Activated naive CD4-positive, alpha-beta T cell treated with anti-CD3 and anti-CD28 coated beads, Interleukin-2, amount 50 U/mL, for 16 hours (primary cell): ENCODE measurements around the gene VSIG8.
A peak's percentile ranks its signal among the peaks of the same experiment; 100 is the strongest.
"Not testable (repeated sequence)": the region's sequence is repeated elsewhere in the genome, so short reads cannot be mapped to it uniquely, and the experiment has no call there.

Experiments used
- DNase-seq: peaks from one replicate; pipeline ENCODE4 v3.0.0-alpha.2; 2020

Gene VSIG8

DNA sequence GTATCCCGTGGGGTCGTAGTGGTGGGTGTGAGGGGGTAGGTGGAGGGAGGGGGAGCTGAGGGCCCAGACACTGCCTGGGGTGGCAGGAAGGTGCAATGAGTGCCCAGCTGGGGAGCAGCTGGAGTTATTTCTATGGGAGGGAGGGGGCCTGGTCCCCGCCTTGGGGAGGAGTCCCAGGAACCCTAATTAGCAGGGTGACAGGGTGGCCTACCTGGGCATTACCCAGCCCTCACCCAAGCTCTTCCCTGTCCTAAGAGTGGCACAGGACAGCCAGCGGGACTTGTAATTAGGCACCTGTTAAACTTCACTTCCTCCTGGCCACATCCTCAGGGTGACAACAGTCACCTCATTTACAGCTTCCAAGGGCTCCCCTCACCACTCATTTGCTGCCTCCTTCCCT is at the start of gene VSIG8:
TSS of gene VSIG8 (minus strand) at position 101 of the 400 bp plus-strand sequence. CDS start 136 bp downstream, outside the sequence.
- DNase-seq = no peak

DNA sequence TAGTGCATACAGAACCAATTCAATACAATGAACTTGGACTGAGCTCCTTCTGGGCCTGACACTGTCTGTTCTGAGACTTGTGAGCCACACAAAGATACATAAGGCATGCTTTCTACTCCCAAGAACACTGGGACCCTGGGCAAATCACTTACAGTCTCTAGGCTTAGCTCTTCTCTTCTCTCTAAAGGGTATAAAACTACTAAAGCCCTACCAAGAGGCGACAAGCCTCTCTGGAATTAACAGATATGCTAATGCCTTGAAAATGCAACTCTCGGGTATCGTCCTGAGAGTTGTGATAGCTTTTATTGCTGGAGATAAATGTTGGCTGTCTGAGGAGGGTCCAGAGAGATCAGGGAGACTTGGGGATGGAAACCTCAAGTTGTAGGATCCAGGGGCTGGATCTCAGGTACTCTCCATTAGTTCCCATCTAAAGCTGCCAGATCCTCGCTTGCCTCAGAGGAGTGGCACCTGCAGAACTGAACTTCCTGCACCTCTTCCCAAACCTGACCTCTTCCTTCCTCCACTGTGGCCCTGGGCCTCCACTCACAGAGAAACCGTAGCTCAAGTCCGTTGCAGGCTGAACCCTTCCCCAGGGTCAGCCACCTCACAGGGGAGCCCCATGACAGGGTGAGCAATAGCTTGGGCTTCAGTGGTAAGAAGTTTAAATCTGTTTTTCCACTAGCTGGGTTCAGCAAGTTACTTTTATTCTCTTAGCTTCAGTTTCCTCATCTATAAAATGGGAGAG is 49.0 kb upstream of the VSIG8 start:
- no peak for DNase-seq

GRCh38 chr1:159908031-159908940 is 45.8 kb upstream of the VSIG8 start:
- DNase-seq = no peak

DNA sequence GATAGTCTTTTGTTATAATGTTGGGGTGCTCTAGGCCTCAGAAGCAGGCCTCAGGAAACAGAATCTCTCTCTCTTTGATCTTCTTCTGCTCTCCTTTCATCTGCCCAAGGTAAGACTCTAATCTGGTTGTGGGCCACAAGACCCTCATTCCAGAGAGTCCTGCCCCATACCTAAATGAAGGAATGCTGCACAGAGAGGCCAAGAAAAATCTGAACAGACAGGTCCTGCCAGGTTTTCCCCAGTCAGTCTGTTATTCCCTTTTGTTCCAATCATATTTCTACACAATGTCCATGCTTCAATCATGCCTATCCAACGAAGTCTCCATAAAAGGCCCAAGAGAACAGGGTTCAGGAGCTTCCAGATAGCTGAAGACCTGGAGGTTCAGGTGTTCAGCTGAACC is 44.5 kb upstream of the VSIG8 start:
- DNase-seq = no peak

DNA sequence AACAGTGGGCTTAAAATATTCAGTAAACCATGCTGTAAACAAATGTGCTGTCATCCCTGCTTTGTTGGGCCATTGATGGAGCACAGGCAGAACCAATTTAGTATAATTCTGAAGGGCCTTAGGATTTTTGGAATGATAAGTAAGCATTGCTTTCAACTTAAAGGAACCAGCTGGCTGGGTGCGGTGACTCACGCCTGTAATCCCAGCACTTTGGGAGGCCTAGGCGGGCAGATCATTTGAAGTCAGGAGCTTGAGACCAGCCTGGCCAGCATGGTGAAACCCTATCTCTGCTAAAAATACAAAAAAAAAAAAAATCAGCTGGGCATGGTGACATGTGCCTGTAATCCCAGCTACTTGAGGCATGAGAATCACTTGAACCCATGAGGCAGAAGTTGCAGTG is 41.6 kb upstream of the VSIG8 start:
- DNase-seq = not testable (repeated sequence)

DNA sequence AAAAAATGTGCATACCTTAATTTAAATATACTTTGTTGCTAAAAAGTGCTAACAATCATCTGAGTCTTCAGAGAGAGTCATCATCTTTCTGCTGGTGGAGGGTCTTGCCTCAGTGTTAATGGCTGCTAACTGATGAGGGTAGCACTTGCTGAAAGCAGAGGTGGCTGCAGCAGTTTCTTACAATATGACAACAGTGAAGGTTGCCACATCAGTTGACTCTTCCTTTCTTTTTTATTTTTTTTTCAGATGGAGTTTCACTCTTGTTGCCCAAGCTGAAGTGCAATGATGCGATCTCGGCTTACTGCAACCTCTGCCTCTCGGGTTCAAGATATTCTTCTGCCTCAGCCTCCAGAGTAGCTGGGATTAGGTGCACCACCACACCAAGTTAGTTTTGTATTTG is 40.1 kb upstream of the VSIG8 start:
- DNase-seq = no peak

- DNase-seq = no peak
These were observed 38.4 kb upstream of the VSIG8 start for GRCh38 chr1:159900755-159901360.

DNA sequence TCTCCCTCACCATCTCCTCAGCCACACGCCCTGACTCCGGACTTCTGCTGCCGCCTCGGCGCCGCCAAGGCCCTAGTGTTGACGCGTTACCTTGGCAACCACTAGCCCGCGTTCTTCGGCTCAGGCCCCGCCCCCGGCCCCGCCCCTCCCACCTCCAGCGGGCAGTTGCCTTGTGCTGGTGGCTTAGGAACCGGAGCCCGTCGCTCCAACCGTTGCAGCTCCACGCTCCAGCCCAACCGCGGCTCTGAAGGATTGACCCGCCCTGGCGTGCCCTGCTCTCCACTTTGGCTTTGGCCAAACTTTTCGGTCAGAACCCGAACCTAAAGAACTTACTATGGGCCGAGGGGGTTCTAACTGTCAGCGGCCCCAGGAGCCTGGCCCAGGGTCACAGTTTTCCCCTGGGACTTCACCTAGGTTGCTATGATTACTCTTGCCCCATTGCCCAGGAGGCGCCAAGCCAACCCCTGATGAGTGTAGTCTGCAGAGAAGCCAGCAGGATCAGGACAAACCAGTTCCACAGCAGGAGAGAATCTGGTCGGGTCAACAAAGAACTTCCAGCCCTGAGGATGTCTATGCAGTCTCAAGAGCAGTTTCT is 37.7 kb upstream of the VSIG8 start, which contains the start of gene CFAP45:
TSS of gene CFAP45 (minus strand) at position 80 of the 595 bp plus-strand sequence. CDS start at position 13, 67 bp downstream.
- DNase-seq = no peak

DNA sequence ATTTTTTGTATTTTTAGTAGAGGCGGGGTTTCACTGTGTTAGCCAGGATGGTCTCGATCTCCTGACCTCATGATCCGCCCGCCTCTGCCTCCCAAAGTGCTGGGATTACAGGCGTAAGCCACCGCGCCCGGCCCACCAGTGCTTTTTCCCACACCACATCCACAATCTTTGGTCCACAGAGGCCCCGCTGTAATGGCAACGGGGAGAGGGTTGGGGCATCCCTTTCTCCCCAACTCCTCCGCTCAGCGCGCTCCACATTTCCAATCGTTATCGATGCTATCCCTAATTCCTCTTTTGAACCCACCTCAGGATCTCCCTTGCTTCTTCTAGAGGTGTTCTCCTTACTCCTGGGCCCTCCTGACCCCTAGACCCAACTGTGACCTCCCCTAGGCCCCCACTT is 37.2 kb upstream of the VSIG8 start:
- not testable (repeated sequence) for DNase-seq

- no peak for DNase-seq
These were observed 36.1 kb upstream of the VSIG8 start for GRCh38 chr1:159898527-159898926.

GRCh38 chr1:159897962-159898361 is 35.5 kb upstream of the VSIG8 start:
- DNase-seq = no peak

DNA sequence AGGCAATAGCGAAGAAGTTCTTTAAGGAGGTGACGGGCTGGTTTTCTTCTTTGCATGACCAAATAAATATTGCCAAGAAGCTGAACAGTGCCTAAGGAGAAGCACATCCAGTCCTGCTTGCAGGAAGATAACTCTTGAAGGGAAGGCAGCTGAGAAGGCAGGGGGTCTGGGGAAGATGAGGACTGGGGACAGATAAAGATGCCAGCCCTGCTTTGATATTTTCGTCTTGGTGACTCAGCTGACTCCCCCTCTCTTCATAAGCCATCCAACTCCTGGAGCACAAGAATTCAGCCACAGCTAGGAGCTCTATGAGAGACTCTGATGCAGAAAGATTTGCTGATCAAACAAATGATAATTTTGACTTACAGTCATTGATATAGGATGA is 34.1 kb upstream of the VSIG8 start:
- DNase-seq = no peak

DNA sequence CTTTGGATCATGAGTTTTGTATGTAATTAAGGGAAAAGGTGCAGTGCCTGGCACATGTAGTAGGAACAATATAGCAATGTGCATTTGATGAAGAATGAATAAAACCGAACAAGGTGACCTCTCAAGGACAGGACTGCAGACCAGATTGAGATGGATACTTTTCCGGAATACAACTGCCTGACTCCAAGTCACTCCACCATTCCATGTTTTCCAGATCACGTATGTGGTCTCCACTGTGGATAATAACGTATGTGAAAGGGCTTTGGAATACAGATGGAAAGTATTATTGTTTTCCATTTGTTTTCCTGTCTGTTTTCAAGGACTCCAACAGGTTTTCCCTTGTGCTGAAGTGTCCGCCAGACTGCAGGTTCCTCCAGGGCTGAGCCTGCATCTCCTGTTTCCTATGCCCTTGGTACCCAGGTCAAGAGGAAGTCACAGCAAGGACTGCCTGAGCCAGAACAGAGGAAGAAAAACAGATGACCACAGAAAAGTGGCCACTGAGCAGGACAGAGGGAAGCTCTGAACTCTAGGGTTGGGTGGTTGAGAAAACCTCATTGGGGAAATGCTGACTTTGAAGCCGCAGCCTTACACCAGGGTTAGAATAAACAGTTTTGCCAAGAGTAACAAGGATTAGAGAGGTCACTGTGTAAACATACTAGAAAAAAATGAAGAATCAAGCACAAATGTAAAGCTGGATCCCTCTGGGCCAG is 33.5 kb upstream of the VSIG8 start:
- no peak for DNase-seq

GRCh38 chr1:159895286-159895685 is 32.8 kb upstream of the VSIG8 start:
- DNase-seq = no peak

GRCh38 chr1:159892944-159893343 is 30.5 kb upstream of the VSIG8 start:
- no peak for DNase-seq

DNA sequence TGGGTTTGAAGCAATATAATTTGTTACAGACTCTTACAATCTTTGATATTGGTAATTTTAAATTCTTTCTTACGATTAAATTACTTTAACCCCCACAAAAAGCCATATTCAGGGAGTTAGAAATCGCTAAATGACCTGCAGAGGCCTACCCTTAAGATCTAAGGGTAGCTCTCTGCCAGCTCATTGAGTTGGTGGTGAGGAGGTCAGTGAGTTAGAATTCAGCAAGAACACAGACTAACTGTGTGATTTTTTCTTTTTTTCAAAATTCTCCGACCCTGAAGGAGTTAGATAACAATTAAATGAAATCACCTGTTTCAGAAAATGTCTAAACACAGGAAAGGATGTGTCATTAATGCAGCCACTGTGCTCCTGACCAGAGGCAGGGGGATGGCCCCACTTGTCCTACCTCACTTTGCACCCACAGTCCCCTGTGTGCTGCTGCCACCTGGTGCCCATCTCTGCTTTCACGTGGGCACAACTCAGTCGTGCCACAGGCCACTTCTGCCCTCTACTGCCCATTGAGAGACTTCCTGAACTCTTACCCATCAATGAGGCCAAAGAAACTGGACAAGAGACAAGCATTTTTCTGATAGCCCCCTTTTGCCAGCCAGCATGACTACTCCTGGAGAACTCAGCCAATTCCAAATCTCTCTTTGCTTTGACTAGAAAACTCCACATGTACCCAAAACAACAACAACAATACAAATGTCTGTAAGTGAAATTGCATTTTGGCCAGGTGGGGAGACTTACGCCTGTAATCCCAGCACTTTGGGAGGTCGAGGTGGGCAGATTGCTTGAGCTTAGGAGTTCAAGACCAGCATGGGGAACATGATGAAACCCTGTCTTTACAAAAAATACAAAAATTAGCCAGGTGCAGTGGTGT is 29.1 kb upstream of the VSIG8 start:
- peak; percentile 70 for DNase-seq

- DNase-seq = no peak
These were observed 27.9 kb upstream of the VSIG8 start for GRCh38 chr1:159890390-159890789.

- DNase-seq = no peak
These were observed 27.4 kb upstream of the VSIG8 start for GRCh38 chr1:159889821-159890252.

DNA sequence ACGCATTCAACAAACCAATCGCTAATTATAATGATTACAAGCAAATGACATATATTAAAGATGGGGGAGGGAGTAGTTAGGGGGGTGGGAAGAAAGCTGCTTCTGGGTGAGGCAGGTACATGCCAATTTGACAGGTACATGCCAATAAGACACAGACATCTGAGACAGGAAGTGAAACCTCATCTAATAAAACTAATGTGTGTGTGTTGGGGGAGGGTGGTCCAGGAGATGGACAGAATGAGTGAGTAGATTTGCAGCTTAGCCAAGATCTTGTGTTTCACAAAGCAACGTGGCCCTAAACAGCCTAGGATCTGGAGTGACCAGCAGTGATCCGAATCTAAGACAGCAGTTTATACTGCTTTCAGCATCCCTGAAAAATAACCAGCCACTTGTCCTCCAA is 26.7 kb upstream of the VSIG8 start:
- no peak for DNase-seq

- DNase-seq = no peak
These were observed 21.8 kb upstream of the VSIG8 start for GRCh38 chr1:159884296-159884695.

- no peak for DNase-seq
These were observed 20.7 kb upstream of the VSIG8 start for GRCh38 chr1:159883134-159883533.
